Neural cell (in vitro differentiated cells): ENCODE results near the gene PDIA4. TPM values are rescaled to one million over a fixed set of nuclear protein-coding genes. Genes with fewer than 3 reads are reported as not detected.

Source experiments
- H2AFZ ChIP-seq: fragments of 200-600, 300-800 bp; sonication (generic), shearing (Covaris generic); 2 replicates; pipeline ENCODE4 v1.6.0; 2014; ENCODE audit warnings: low read depth, mild to moderate bottlenecking, antibody characterized with exemption, low read length, moderate library complexity
- H3F3A ChIP-seq: fragments of 200-600 bp; shearing (Covaris generic); 2 replicates; pipeline ENCODE4 v1.6.1; 2016; ENCODE audit warnings: mild to moderate bottlenecking, moderate library complexity, mixed read lengths, antibody characterized with exemption, low read length; ENCODE audit not compliant: insufficient read depth, poor library complexity, severe bottlenecking
- H3K27ac ChIP-seq: fragments of 200-600, 300-800 bp; sonication (generic), shearing (Covaris generic); 2 replicates; pipeline ENCODE4 v1.5.1; 2014; ENCODE audit warnings: mild to moderate bottlenecking, low read length, moderate library complexity
- H3K27me3 ChIP-seq: fragments of 300-800, 200-600 bp; sonication (generic), shearing (Covaris generic); 2 replicates; pipeline ENCODE4 v1.6.0; 2014; ENCODE audit warnings: mild to moderate bottlenecking, low read depth, low read length, moderate library complexity; ENCODE audit not compliant: insufficient read depth
- H3K36me3 ChIP-seq: fragments of 300-800, 200-600 bp; sonication (generic), shearing (Covaris generic); 2 replicates; pipeline ENCODE4 v1.5.1; 2014; ENCODE audit warnings: mild to moderate bottlenecking, antibody characterized with exemption, low read length, moderate library complexity; ENCODE audit not compliant: insufficient read depth
- H3K4me2 ChIP-seq: fragments of 300-800, 200-600 bp; sonication (generic), shearing (Covaris generic); 2 replicates; pipeline ENCODE4 v1.6.0; 2014; ENCODE audit warnings: mild to moderate bottlenecking, low read length
- H3K4me3 ChIP-seq: fragments of 300-800, 200-600 bp; sonication (generic), shearing (Covaris generic); 2 replicates; pipeline ENCODE4 v1.5.1; 2014; ENCODE audit warnings: mild to moderate bottlenecking, low read length, moderate library complexity
- H3K79me2 ChIP-seq: fragments of 200-600 bp; shearing (Covaris generic); replicated peaks from 2 replicates; pipeline ENCODE4 v1.6.0; 2014; ENCODE audit warnings: mild to moderate bottlenecking, low read length, moderate library complexity; ENCODE audit not compliant: insufficient read depth
- H3K9ac ChIP-seq: fragments of 300-800, 200-600 bp; sonication (generic), shearing (Covaris generic); 2 replicates; pipeline ENCODE4 v1.6.1; 2016; ENCODE audit warnings: mild to moderate bottlenecking, low read length, mixed read lengths
- H3K9me2 ChIP-seq: fragments of 200-600 bp; shearing (Covaris generic); 2 replicates; pipeline ENCODE4 v1.6.1; 2016; ENCODE audit warnings: mild to moderate bottlenecking, low read length, mixed read lengths; ENCODE audit not compliant: insufficient read depth
- H3K9me3 ChIP-seq: fragments of 200-600, 300-800 bp; sonication (generic), shearing (Covaris generic); 2 replicates; pipeline ENCODE4 v1.6.1; 2016; ENCODE audit warnings: mild to moderate bottlenecking, mixed run types, low read length, moderate library complexity, mixed read lengths
- H4K20me1 ChIP-seq: fragments of 200-600 bp; shearing (Covaris generic); 2 replicates; pipeline ENCODE4 v1.6.1; 2016; ENCODE audit warnings: mild to moderate bottlenecking, mixed run types; ENCODE audit not compliant: insufficient read depth
- CTCF ChIP-seq: fragments of 450-650 bp; IDR thresholded peaks from 2 replicates; pipeline ENCODE4 v1.5.1; 2014; ENCODE audit warnings: antibody characterized with exemption, mild to moderate bottlenecking, moderate library complexity; ENCODE audit not compliant: poor library complexity, severe bottlenecking
- EP300 ChIP-seq: fragments of 450-650 bp; conservative IDR thresholded peaks from 2 replicates; pipeline ENCODE4 v1.6.1; 2014; ENCODE audit warnings: antibody characterized with exemption, mild to moderate bottlenecking, moderate library complexity; ENCODE audit not compliant: poor library complexity, severe bottlenecking
- EZH2 ChIP-seq: fragments of 200-600, 300-800 bp; shearing (Covaris generic), sonication (generic); IDR thresholded peaks from 2 replicates; pipeline ENCODE4 v1.6.1; 2014; ENCODE audit warnings: antibody characterized with exemption, low read length, borderline replicate concordance, mild to moderate bottlenecking; ENCODE audit not compliant: insufficient read depth, poor library complexity, severe bottlenecking
- MXI1 ChIP-seq: fragments of 450-650 bp; conservative IDR thresholded peaks from 2 replicates; pipeline ENCODE4 v1.6.1; 2014; ENCODE audit warnings: antibody characterized with exemption, mild to moderate bottlenecking; ENCODE audit not compliant: poor library complexity, severe bottlenecking
- POLR2AphosphoS5 ChIP-seq: IDR thresholded peaks from 2 replicates; pipeline ENCODE4 v1.6.1; 2012
- RAD21 ChIP-seq: fragments of 450-650 bp; conservative IDR thresholded peaks from 2 replicates; pipeline ENCODE4 v1.6.1; 2014; ENCODE audit warnings: antibody characterized with exemption, mild to moderate bottlenecking, moderate library complexity
- REST ChIP-seq: IDR thresholded peaks from 2 replicates; pipeline ENCODE4 v1.6.1; 2012; ENCODE audit warnings: borderline replicate concordance
- SMC3 ChIP-seq: fragments of 450-650 bp; conservative IDR thresholded peaks from 2 replicates; pipeline ENCODE4 v1.6.1; 2014; ENCODE audit warnings: antibody characterized with exemption, mild to moderate bottlenecking, moderate library complexity; ENCODE audit not compliant: poor library complexity
- TAF1 ChIP-seq: IDR thresholded peaks from 2 replicates; pipeline ENCODE4 v1.6.1; 2012; ENCODE audit warnings: low read depth
- polyA plus RNA-seq: library from polyadenylated mRNA; depleted of rRNA; stranded (reverse); fragments of >200 nt; gene quantifications from 2 replicates; pipeline ENCODE4 v1.2.3, GENCODE V29; 2014

PDIA4 gene
- polyA plus RNA-seq, 1 donor from 2014 or later = 41.8 TPM

GRCh38 chr7:149027611-149028345, 527 bp downstream of the PDIA4 start:
- Histone ChIP-seq H3K9me3 (no peaks in the 10 kb centered on the region), H3K4me3 (peak overlapping the region; percentile 87), H3K9me2 (no peaks in the 10 kb centered on the region), H3K4me2 (peak overlapping the region; percentile 99), H3F3A (peaks cover 6% of the 10 kb centered on the region), H3K27me3 (no peaks in the 10 kb centered on the region), H4K20me1 (no peaks in the 10 kb centered on the region), H3K9ac (peak overlapping the region; percentile 71), H3K36me3 (no peaks in the 10 kb centered on the region), H3K27ac (peak overlapping the region; percentile 70), H2AFZ (peak overlapping the region; percentile 40), H3K79me2 (peaks cover 34% of the 10 kb centered on the region)
- TF ChIP-seq EZH2 (no peak), EP300 (no peak), TAF1 (no peak), POLR2AphosphoS5 (no peak), REST (no peak), RAD21 (no peak), SMC3 (no peak)

- TF ChIP-seq MXI1 (no peak), TAF1 (no peak), EP300 (no peak), EZH2 (no peak), POLR2AphosphoS5 (no peak)
- Histone ChIP-seq H3K4me2 (peak overlapping the region; percentile 99), H3K4me3 (peak overlapping the region; percentile 87), H4K20me1 (no peaks in the 10 kb centered on the region), H3K9me2 (no peaks in the 10 kb centered on the region), H3K9ac (peak overlapping the region; percentile 71), H3K27ac (no peak overlapping the region), H3K9me3 (no peaks in the 10 kb centered on the region), H2AFZ (no peak overlapping the region), H3K79me2 (peaks cover 34% of the 10 kb centered on the region), H3K36me3 (no peaks in the 10 kb centered on the region), H3K27me3 (no peaks in the 10 kb centered on the region), H3F3A (peaks cover 6% of the 10 kb centered on the region)
Measured at GRCh38 chr7:149027055-149027454, 1.2 kb downstream of the PDIA4 start.

GRCh38 chr7:149023662-149024061, 4.6 kb downstream of the PDIA4 start:
- Histone ChIP-seq H3K27ac (no peak overlapping the region), H3K9ac (no peak overlapping the region), H3K27me3 (no peaks in the 10 kb centered on the region), H3K9me2 (no peaks in the 10 kb centered on the region), H3K79me2 (peaks cover 38% of the 10 kb centered on the region), H3F3A (no peaks in the 10 kb centered on the region), H2AFZ (no peak overlapping the region), H4K20me1 (no peaks in the 10 kb centered on the region), H3K4me2 (no peak overlapping the region), H3K4me3 (no peak overlapping the region), H3K36me3 (no peaks in the 10 kb centered on the region), H3K9me3 (no peaks in the 10 kb centered on the region)
- TF ChIP-seq POLR2AphosphoS5 (no peak), MXI1 (no peak), EZH2 (no peak), REST (no peak), TAF1 (no peak), SMC3 (no peak), RAD21 (no peak), EP300 (no peak), CTCF (no peak)
